ENCODE results near the gene CUL5. TPM values are rescaled to one million over a fixed set of nuclear protein-coding genes. Genes with fewer than 3 reads are reported as not detected.

The CUL5 gene
- total RNA-seq, 1 donor from 2014 or later: 32.7 TPM

GRCh38 chr11:107970049-107970448 lies 38.6 kb upstream of the CUL5 start:
- Histone ChIP-seq H3K4me3 (ENCODE audit: low read depth, low read length) (no peak overlapping the region), H3K27me3 (ENCODE audit: control insufficient read depth, insufficient read depth, low read length) (no peaks in the 10 kb centered on the region), H3K36me3 (ENCODE audit: control insufficient read depth, insufficient read depth, low read length) (no peaks in the 10 kb centered on the region)
- TF ChIP-seq CTCF (IDR thresholded peaks at IDR 0.05; ENCODE audit: insufficient read depth, low read length, poor library complexity, severe bottlenecking): no peak
- no peak for DNase-seq (ENCODE audit: low read depth)

GRCh38 chr11:107973641-107974040 lies 35.1 kb upstream of the CUL5 start:
- no peak for TF ChIP-seq CTCF (IDR thresholded peaks at IDR 0.05; ENCODE audit: insufficient read depth, low read length, poor library complexity, severe bottlenecking)
- H3K4me3 ChIP-seq (ENCODE audit: low read depth, low read length): no peak overlapping the region
- DNase-seq (ENCODE audit: low read depth): no peak
- no peaks in the 10 kb centered on the region for H3K36me3 ChIP-seq (ENCODE audit: control insufficient read depth, insufficient read depth, low read length)
- no peaks in the 10 kb centered on the region for H3K27me3 ChIP-seq (ENCODE audit: control insufficient read depth, insufficient read depth, low read length)

- Histone ChIP-seq H3K27me3 (ENCODE audit: control insufficient read depth, insufficient read depth, low read length) (no peaks in the 10 kb centered on the region), H3K36me3 (ENCODE audit: control insufficient read depth, insufficient read depth, low read length) (no peaks in the 10 kb centered on the region), H3K4me3 (ENCODE audit: low read depth, low read length) (no peak overlapping the region)
- DNase-seq (ENCODE audit: low read depth): no peak
- no peak for TF ChIP-seq CTCF (IDR thresholded peaks at IDR 0.05; ENCODE audit: insufficient read depth, low read length, poor library complexity, severe bottlenecking)
These were observed 20.1 kb upstream of the CUL5 start for GRCh38 chr11:107988397-107989158.

- DNase-seq (ENCODE audit: low read depth): no peak
- H3K36me3 ChIP-seq (ENCODE audit: control insufficient read depth, insufficient read depth, low read length): no peaks in the 10 kb centered on the region
- H3K4me3 ChIP-seq (ENCODE audit: low read depth, low read length): no peak overlapping the region
- TF ChIP-seq CTCF (IDR thresholded peaks at IDR 0.05; ENCODE audit: insufficient read depth, low read length, poor library complexity, severe bottlenecking): no peak
- H3K27me3 ChIP-seq (ENCODE audit: control insufficient read depth, insufficient read depth, low read length): no peaks in the 10 kb centered on the region
These were observed 16.8 kb upstream of the CUL5 start for GRCh38 chr11:107991868-107992414.

GRCh38 chr11:107996006-107996776 lies 12.5 kb upstream of the CUL5 start:
- Histone ChIP-seq H3K4me3 (ENCODE audit: low read depth, low read length) (no peak overlapping the region), H3K36me3 (ENCODE audit: control insufficient read depth, insufficient read depth, low read length) (no peaks in the 10 kb centered on the region), H3K27me3 (ENCODE audit: control insufficient read depth, insufficient read depth, low read length) (no peaks in the 10 kb centered on the region)
- DNase-seq (ENCODE audit: low read depth): no peak
- no peak for TF ChIP-seq CTCF (IDR thresholded peaks at IDR 0.05; ENCODE audit: insufficient read depth, low read length, poor library complexity, severe bottlenecking)
